Measurements from ENCODE around the gene ADAMTS12. TPM values are rescaled to one million over a fixed set of nuclear protein-coding genes. Genes with fewer than 3 reads are reported as not detected.

Gene ADAMTS12
- total RNA-seq, 4 donors from 2014 or later = 0.60 to 4.1 (median 1.3) TPM

DNA sequence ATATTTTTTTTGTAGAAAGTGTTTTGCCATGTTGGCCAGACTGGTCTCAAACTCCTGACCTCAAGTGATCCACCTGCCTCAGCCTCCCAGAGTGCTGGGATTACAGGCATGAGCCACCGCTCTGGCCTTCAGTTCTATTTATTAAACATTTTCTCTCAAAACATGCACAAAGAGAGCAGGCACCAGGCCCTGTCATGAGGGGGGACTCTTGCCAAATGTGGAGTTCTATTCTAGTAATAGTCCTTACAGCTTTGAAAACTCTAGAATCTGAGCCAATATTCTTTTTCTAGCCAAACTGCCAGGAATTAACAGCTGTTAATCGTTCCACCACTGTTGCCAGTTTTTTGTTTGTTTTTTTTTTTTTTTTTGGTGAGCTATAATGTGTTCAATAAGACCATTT, 326.5 kb downstream of the ADAMTS12 start:
- peaks cover 0 to 4% (median 0%) of the 10 kb centered on the region in 4 donors for H3K4me1 ChIP-seq
- H3K9me3 ChIP-seq = no peaks in the 10 kb centered on the region
- WGBS, 2 donors (ENCODE audit: low coverage in 1 of 2) = 57 to 69% methylated on average over 2 of the region's 2 CpGs
- H3K27me3 ChIP-seq = no peaks in the 10 kb centered on the region
- TF ChIP-seq POLR2A (IDR thresholded peaks at IDR 0.05) = no peak
- TF ChIP-seq EP300 (IDR thresholded peaks at IDR 0.05; ENCODE audit: low read depth) = no peak
- TF ChIP-seq, protein P1, sequence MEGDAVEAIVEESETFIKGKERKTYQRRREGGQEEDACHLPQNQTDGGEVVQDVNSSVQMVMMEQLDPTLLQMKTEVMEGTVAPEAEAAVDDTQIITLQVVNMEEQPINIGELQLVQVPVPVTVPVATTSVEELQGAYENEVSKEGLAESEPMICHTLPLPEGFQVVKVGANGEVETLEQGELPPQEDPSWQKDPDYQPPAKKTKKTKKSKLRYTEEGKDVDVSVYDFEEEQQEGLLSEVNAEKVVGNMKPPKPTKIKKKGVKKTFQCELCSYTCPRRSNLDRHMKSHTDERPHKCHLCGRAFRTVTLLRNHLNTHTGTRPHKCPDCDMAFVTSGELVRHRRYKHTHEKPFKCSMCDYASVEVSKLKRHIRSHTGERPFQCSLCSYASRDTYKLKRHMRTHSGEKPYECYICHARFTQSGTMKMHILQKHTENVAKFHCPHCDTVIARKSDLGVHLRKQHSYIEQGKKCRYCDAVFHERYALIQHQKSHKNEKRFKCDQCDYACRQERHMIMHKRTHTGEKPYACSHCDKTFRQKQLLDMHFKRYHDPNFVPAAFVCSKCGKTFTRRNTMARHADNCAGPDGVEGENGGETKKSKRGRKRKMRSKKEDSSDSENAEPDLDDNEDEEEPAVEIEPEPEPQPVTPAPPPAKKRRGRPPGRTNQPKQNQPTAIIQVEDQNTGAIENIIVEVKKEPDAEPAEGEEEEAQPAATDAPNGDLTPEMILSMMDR (IDR thresholded peaks at IDR 0.05) = no peak
- no peak for TF ChIP-seq POLR2AphosphoS5 (IDR thresholded peaks at IDR 0.05)
- in situ Hi-C loops (cut with MboI; ENCODE audit: low pct_ligation_motif_present in 1 of 4, low pct_unique_long_range_greater_than_20kb in 1 of 4, low sequenced_read_pairs in 3 of 4) = no loop called here
- no peak overlapping the region for H3K4me3 ChIP-seq
- H3K27ac ChIP-seq = no peak overlapping the region
- DNase-seq = no peak
- H3K36me3 ChIP-seq = no peaks in the 10 kb centered on the region
- intact Hi-C loops (cut with DNase I; ENCODE audit: low total_unique reads) = no loop called here

DNA sequence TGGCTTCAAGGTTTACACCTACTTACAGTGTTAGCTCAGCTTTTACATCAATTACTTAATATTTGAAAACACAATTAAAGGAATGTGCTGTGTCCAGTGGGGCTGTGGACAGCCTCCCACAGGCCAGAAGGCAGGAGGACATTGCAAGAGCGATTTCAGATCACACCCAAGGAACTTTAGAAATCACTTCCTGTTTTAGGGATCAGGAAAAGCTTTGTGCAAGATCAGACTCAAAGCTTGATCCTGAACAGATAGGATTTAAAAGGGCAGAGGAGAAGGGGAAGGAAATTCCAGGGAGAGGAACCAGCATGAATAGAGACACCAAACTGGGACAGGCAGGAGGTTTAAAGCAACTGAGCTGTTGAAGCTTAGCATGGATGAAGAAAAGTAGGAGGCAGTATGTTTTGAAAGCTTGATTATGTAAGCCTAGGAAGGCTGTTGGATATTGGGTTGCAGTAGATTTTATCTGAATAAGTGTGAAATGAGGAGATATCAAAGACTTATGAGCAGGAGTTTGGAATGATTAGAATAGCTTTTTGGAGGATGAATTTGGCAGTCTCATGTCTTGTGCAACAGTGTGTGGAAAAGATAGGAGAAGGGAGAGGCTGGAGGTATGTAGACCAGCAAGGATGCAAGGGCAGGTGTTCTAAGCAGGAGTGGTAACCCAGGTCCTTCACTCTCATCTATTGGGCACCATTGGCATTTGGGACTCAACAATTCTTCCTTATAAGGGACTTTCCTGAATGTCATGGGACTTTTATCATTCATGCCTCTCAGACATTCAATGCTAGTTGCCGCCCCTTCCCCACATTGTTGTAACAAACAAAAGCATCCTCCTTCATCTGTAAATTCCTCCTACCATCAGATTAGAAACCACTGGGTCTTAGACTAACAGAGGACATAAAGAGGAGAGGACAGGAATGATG, 327.5 kb downstream of the ADAMTS12 start:
- WGBS, 2 donors (ENCODE audit: low coverage in 1 of 2) = 47 to 73% methylated on average over 2 of the region's 2 CpGs
- no peaks in the 10 kb centered on the region for H3K36me3 ChIP-seq
- intact Hi-C loops (cut with DNase I; ENCODE audit: low total_unique reads) = no loop called here
- no peak overlapping the region for H3K4me3 ChIP-seq
- in situ Hi-C loops (cut with MboI; ENCODE audit: low pct_ligation_motif_present in 1 of 4, low pct_unique_long_range_greater_than_20kb in 1 of 4, low sequenced_read_pairs in 3 of 4) = no loop called here
- no peak overlapping the region for H3K27ac ChIP-seq
- DNase-seq = no peak
- TF ChIP-seq EP300 (IDR thresholded peaks at IDR 0.05; ENCODE audit: low read depth) = no peak
- TF ChIP-seq, protein P1 (IDR thresholded peaks at IDR 0.05) = no peak
- TF ChIP-seq POLR2A (IDR thresholded peaks at IDR 0.05) = no peak
- TF ChIP-seq POLR2AphosphoS5 (IDR thresholded peaks at IDR 0.05) = no peak
- H3K9me3 ChIP-seq = no peaks in the 10 kb centered on the region
- peaks cover 0 to 4% (median 0%) of the 10 kb centered on the region in 4 donors for H3K4me1 ChIP-seq
- H3K27me3 ChIP-seq = no peaks in the 10 kb centered on the region

DNA sequence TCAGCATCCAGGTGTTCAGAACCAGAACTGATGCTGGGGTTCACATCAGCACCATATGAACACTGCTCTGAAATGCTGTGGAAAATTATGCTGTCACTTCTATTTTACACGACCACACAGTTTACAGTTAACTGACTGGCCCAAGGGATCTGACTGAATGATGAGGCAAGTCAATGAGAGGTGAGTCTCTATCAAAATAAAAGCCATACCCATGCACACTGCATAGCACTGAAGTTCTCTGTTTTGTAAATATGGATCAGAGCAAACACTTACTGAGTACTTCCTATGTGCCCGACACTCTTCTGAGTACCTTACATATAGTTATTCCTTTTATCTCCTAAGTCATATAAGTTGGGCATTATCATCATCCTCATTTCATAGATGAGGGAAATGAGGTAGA, 328.3 kb downstream of the ADAMTS12 start:
- in situ Hi-C loops (cut with MboI; ENCODE audit: low pct_ligation_motif_present in 1 of 4, low pct_unique_long_range_greater_than_20kb in 1 of 4, low sequenced_read_pairs in 3 of 4) (no loop called here), intact Hi-C loops (cut with DNase I; ENCODE audit: low total_unique reads) (no loop called here)
- H3K4me1 ChIP-seq = peaks cover 0 to 4% (median 0%) of the 10 kb centered on the region in 4 donors
- TF ChIP-seq EP300 (IDR thresholded peaks at IDR 0.05; ENCODE audit: low read depth) (no peak), POLR2A (IDR thresholded peaks at IDR 0.05) (no peak), POLR2AphosphoS5 (IDR thresholded peaks at IDR 0.05) (no peak)
- TF ChIP-seq, protein P1 (IDR thresholded peaks at IDR 0.05) = no peak
- H3K4me3 ChIP-seq = no peak overlapping the region
- no peak for DNase-seq
- no peaks in the 10 kb centered on the region for H3K36me3 ChIP-seq
- no peaks in the 10 kb centered on the region for H3K9me3 ChIP-seq
- no peak overlapping the region for H3K27ac ChIP-seq
- no peaks in the 10 kb centered on the region for H3K27me3 ChIP-seq
- 58 to 83% methylated on average over 1 to 2 of the region's 2 CpGs for WGBS, 2 donors (ENCODE audit: low coverage in 1 of 2)

DNA sequence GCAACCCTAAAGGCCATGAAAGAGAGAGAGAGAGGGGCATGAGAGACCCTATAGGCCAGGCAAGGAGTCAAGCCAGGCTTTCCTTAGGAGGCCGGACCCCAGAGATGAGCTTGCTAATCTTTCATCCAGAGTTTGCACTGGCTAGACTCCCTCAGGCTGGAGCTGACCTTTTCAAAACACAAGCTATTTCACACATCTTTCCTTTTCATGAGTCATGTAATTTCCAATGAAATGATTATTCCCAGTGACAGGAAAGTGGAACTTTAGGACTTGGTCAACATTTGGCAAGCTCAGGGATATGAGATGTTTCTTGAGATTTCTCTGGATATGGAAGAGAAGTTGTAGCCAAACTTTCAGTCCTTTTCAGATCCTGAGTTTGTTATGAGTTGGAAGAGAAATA, 333.3 kb downstream of the ADAMTS12 start:
- H3K4me1 ChIP-seq = no peaks in the 10 kb centered on the region
- no peaks in the 10 kb centered on the region for H3K27me3 ChIP-seq
- no peaks in the 10 kb centered on the region for H3K36me3 ChIP-seq
- no peak overlapping the region for H3K4me3 ChIP-seq
- in situ Hi-C loops (cut with MboI; ENCODE audit: low pct_ligation_motif_present in 1 of 4, low pct_unique_long_range_greater_than_20kb in 1 of 4, low sequenced_read_pairs in 3 of 4) (no loop called here), intact Hi-C loops (cut with DNase I; ENCODE audit: low total_unique reads) (no loop called here)
- H3K9me3 ChIP-seq = no peaks in the 10 kb centered on the region
- TF ChIP-seq POLR2AphosphoS5 (IDR thresholded peaks at IDR 0.05) (no peak), EP300 (IDR thresholded peaks at IDR 0.05; ENCODE audit: low read depth) (no peak), POLR2A (IDR thresholded peaks at IDR 0.05) (no peak)
- TF ChIP-seq, protein P1 (IDR thresholded peaks at IDR 0.05) = no peak
- WGBS, 2 donors (ENCODE audit: low coverage in 1 of 2) = 75% methylated on average over 1 of the region's 1 CpG; no CpG with 5 or more reads in 1 of the 2 donors
- no peak overlapping the region for H3K27ac ChIP-seq
- DNase-seq = no peak

Data from transverse colon (tissue), 4 donors.